Measurements from ENCODE around the gene SMIM24. TPM values are rescaled to one million over a fixed set of nuclear protein-coding genes. Genes with fewer than 3 reads are reported as not detected.

Gene SMIM24
- total RNA-seq, 1 donor from 2014 or later = not detected

DNA sequence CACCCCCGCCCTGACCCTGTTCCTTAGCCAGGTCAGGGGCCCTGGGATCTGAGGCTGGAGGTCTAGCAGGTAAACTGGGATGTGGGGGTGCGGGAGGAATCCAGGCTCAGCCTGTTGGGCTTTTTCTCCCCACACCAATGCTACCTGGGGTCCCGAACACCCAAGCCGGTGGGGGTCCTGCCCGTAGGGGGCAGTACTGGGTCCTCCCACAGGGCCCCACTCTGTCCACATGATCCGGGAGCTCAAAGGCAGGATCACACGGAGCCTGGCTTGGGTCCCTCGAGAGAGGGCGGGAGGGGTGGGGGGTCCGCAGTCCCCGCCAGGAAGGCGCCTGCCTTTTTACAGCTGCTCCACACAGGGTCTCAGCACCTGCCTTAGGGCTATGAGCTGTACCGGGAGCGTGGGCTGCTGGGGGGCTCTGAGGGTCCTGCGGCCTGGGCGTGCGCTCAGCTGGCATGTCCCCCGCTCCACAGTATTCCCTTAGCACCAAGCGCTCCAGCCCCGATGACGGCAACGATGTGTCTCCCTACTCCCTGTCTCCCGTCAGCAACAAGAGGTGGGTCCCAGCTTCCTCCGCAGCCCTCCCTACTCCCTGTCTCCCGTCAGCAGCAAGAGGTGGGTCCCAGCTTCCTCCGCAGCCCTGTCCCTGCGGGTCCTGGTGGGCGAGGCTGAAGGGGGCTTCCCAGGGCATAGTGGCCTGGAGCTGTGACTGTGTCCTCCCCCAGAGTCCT is 46.3 kb upstream of the SMIM24 start:
- H3K4me1 ChIP-seq = no peaks in the 10 kb centered on the region
- no peak for DNase-seq (ENCODE audit: low spot score in 2 of 2)
- no peaks in the 10 kb centered on the region for H3K27me3 ChIP-seq
- H3K27ac ChIP-seq = no peak overlapping the region
- intact Hi-C loops (cut with DNase I) = no loop called here
- TF ChIP-seq, protein P1, sequence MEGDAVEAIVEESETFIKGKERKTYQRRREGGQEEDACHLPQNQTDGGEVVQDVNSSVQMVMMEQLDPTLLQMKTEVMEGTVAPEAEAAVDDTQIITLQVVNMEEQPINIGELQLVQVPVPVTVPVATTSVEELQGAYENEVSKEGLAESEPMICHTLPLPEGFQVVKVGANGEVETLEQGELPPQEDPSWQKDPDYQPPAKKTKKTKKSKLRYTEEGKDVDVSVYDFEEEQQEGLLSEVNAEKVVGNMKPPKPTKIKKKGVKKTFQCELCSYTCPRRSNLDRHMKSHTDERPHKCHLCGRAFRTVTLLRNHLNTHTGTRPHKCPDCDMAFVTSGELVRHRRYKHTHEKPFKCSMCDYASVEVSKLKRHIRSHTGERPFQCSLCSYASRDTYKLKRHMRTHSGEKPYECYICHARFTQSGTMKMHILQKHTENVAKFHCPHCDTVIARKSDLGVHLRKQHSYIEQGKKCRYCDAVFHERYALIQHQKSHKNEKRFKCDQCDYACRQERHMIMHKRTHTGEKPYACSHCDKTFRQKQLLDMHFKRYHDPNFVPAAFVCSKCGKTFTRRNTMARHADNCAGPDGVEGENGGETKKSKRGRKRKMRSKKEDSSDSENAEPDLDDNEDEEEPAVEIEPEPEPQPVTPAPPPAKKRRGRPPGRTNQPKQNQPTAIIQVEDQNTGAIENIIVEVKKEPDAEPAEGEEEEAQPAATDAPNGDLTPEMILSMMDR (IDR thresholded peaks at IDR 0.05) = no peak
- no peaks in the 10 kb centered on the region for H3K9me3 ChIP-seq
- H3K36me3 ChIP-seq = peaks cover 58 to 67% of the 10 kb centered on the region in 2 donors
- no peak overlapping the region for H3K4me3 ChIP-seq

DNA sequence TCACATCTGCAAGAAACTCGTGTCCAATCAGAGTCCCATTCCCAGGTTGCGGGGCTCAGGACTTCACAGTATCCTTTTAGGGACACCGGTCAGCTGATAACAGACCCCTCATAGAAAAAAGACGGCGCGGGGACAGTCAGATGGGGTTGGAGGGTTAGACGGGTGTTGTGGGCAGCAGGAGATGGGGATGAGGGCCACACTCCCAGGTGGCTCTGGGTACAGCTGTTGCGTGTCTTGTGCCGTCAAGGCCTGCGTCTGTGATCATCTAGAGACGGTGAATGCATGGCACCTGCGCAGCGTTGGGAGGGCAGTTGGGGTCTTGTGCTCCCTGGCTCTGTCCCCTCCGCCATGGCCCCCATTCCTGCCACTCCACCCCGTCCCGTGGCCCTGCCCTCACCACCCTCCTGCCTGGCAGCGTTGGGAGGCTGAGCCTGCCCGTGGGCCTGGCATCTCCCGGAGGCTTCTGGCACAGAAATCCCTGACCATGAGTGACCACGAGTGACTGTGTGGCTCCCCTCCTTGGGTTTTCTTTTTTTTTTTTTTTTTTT is 44.7 kb upstream of the SMIM24 start:
- TF ChIP-seq, protein P1 (IDR thresholded peaks at IDR 0.05) = no peak
- intact Hi-C loops (cut with DNase I) = no loop called here
- Histone ChIP-seq H3K4me1 (no peaks in the 10 kb centered on the region), H3K27ac (no peak overlapping the region), H3K9me3 (no peaks in the 10 kb centered on the region), H3K4me3 (no peak overlapping the region), H3K27me3 (no peaks in the 10 kb centered on the region), H3K36me3 (peaks cover 48 to 61% of the 10 kb centered on the region in 2 donors)
- no peak for DNase-seq (ENCODE audit: low spot score in 2 of 2)

DNA sequence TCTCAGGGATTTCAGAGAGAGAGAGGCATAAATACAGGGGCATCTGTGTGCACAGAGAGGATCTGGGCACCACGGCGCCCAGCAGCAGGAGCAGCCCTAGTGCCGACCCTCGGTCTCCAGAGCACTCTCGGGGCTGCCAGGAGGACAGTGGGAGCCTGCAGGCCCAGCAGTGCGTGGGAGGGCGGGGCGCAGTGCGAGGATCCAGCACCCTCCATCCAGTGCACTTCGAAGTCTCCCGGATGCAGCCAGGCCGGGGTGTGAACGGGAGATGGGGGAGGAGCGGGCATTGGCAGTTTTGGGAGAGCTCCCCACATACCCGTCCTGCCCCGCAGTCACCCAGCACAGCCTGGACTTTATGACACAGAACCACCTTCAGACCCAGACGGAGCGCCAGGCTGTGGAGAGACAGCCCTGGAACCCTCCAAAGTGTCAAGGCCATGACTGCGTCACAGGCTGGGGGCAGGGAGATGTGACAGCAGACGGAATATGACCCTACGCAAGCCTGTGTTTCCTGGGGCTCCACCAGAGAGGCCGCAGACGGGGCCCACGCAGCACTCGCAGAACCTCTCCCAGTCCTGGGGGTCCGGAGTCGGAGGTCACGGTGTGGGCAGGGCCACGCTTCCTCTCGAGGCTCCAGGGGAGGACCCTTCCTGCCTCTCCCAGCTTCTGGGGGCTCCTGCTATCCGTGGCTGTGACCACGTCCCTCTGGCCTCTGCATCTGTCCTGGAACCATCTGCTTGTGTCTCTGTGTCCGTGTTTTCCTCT is 43.9 kb upstream of the SMIM24 start:
- H3K27ac ChIP-seq = no peak overlapping the region
- no peak for DNase-seq (ENCODE audit: low spot score in 2 of 2)
- no peaks in the 10 kb centered on the region for H3K9me3 ChIP-seq
- intact Hi-C loops (cut with DNase I) = no loop called here
- no peaks in the 10 kb centered on the region for H3K4me1 ChIP-seq
- TF ChIP-seq, protein P1 (IDR thresholded peaks at IDR 0.05) = no peak
- H3K36me3 ChIP-seq = peaks cover 48 to 66% of the 10 kb centered on the region in 2 donors
- no peaks in the 10 kb centered on the region for H3K27me3 ChIP-seq
- no peak overlapping the region for H3K4me3 ChIP-seq

DNA sequence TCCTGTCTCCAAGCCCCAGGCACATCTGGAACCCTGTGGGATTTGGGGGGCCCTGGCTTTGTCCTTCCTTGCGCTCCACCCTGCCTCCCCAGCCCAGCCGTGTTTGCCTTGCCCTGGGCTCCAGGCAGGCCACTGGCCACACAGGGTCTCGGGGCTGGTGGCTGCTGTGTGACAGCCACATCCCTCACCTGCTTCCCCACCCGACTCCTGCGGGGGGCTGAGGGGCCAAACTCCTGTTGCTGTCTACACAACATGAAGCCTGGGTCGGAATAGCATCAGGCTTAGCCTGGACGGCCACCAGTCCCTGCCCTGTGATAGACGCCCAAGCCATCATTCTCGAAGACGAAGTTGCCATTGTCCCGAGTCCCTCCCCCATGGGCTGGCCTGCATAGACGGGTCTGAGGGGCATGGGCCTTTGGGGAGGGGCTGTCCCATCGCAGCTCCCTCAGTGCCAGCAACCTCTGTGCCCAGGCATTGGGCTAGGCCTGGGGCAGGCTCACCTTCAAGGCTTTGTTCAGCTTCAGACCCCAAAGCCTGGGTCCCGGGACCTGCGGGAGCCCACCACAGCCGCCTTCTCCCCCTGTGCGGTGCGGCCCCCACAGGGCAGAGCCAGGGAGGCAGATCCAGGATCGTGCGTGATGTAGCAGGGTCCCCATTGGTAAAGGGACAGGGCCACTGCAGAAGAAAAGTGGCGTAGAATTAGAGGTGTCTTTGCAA is 43.2 kb upstream of the SMIM24 start:
- Histone ChIP-seq H3K27me3 (no peaks in the 10 kb centered on the region), H3K4me1 (no peaks in the 10 kb centered on the region), H3K9me3 (no peaks in the 10 kb centered on the region), H3K4me3 (no peak overlapping the region), H3K27ac (no peak overlapping the region), H3K36me3 (peaks cover 48 to 67% of the 10 kb centered on the region in 2 donors)
- DNase-seq (ENCODE audit: low spot score in 2 of 2) = no peak
- TF ChIP-seq, protein P1 (IDR thresholded peaks at IDR 0.05) = no peak
- intact Hi-C loops (cut with DNase I) = no loop called here

DNA sequence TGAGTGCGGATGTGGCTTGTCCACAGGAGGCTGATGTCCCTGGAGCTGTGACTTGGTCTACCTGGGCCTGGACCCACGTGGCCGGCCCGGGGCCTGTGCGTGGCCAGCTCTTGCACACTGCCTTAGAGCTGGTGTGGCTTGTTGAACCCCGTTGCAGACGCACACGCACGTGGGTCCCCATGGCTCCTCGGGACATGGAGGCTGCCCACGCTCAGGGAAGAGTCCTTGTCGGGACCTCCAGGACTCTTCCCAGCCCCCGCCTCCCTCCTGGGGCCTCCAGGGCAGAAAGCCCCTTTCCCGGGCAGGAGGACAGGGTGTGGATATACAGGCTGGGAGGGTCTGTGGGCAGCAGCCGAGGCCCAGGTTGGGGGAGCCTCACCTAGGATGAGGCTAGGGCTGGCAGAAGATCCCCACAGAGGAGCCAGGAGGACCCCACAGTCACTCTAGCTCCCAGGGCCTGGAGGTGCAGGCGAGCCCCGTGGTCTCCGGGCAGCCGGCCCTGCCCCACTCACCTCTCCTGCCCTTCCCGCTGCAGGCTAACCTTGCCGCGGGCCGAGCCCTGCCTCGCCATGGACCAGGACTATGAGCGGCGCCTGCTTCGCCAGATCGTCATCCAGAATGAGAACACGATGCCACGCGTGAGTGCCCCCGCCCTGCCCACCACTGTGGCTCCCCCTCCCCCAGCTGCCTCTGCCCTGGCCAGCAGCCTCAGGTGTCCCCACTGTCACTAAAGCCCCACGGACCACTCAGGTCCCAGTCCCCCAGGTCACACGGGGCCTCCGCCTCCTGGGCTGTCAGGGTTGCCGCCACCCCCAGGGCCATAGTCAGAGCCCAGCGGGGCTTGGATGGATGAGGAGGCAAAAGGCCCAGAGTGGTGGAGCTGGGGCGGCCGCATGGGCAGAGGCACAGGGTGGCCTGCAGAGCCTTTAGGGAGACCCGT is 42.4 kb upstream of the SMIM24 start:
- peaks cover 41 to 61% of the 10 kb centered on the region in 2 donors for H3K36me3 ChIP-seq
- no peak overlapping the region for H3K4me3 ChIP-seq
- H3K27ac ChIP-seq = no peak overlapping the region
- no peaks in the 10 kb centered on the region for H3K4me1 ChIP-seq
- H3K9me3 ChIP-seq = no peaks in the 10 kb centered on the region
- H3K27me3 ChIP-seq = no peaks in the 10 kb centered on the region
- intact Hi-C loops (cut with DNase I) = no loop called here
- TF ChIP-seq, protein P1 (IDR thresholded peaks at IDR 0.05) = no peak
- no peak for DNase-seq (ENCODE audit: low spot score in 2 of 2)
